CD4-positive, CD25-positive, alpha-beta regulatory T cell (primary cell): ENCODE measurements around the gene CAST. TPM values are rescaled to one million over a fixed set of nuclear protein-coding genes. Genes with fewer than 3 reads are reported as not detected.

Source experiments
- ATAC-seq, 2 donors: fragments of 150-1000 bp; cut with Tn5 transposase; one replicate each; pipeline ENCODE4 v1.10.0; 2021; ENCODE audit warnings: low read depth in 2 of 2, moderate number of reproducible peaks in 2 of 2, moderate library complexity in 1 of 2
- DNase-seq, 3 donors: peaks; one replicate each; pipeline versions ENCODE4 v3.0.0 to v3.0.0-alpha.2; 2012 to 2022; ENCODE audit warnings: mixed read lengths in 1 of 3
- H3K27ac ChIP-seq: one replicate; pipeline ENCODE4 v1.7.0; 2013; ENCODE audit warnings: mild to moderate bottlenecking, low read length; ENCODE audit not compliant: insufficient read depth, poor library complexity, severe bottlenecking
- H3K27me3 ChIP-seq: one replicate; pipeline ENCODE4 v1.7.0; 2013; ENCODE audit warnings: low read length; ENCODE audit not compliant: control insufficient read depth, insufficient read depth
- H3K36me3 ChIP-seq: one replicate; pipeline ENCODE4 v1.7.0; 2013; ENCODE audit warnings: mild to moderate bottlenecking, low read length, moderate library complexity; ENCODE audit not compliant: control insufficient read depth, insufficient read depth
- H3K4me1 ChIP-seq: 2 replicates; pipeline ENCODE4 v1.7.0; 2013; ENCODE audit warnings: mild to moderate bottlenecking, low read length; ENCODE audit not compliant: insufficient read depth, control insufficient read depth, poor library complexity, severe bottlenecking
- H3K4me3 ChIP-seq: one replicate; pipeline ENCODE4 v1.7.0; 2013; ENCODE audit warnings: low read depth, mild to moderate bottlenecking, low read length, moderate library complexity
- H3K9me3 ChIP-seq, 2 experiments: 1 replicate in 1 of 2; 2 replicates in 1 of 2; pipeline ENCODE4 v1.7.0; 2013; ENCODE audit warnings: low read length in 2 of 2, mild to moderate bottlenecking in 1 of 2, moderate library complexity in 1 of 2; ENCODE audit not compliant: control insufficient read depth in 2 of 2
- H3K27ac Mint-ChIP-seq, 3 donors: one replicate each; pipeline ENCODE4 v1.8.0; 2020 to 2022; ENCODE audit warnings: mild to moderate bottlenecking in 3 of 3, mixed read lengths in 3 of 3, moderate library complexity in 2 of 3
- H3K27me3 Mint-ChIP-seq: one replicate; pipeline ENCODE4 v1.8.0; 2022; ENCODE audit warnings: mild to moderate bottlenecking, mixed read lengths
- H3K36me3 Mint-ChIP-seq: one replicate; pipeline ENCODE4 v1.8.0; 2020; ENCODE audit warnings: mixed read lengths
- H3K4me1 Mint-ChIP-seq, 4 donors: one replicate each; pipeline ENCODE4 v1.8.0; 2020 to 2022; ENCODE audit warnings: mixed read lengths in 4 of 4, mild to moderate bottlenecking in 1 of 4
- H3K4me3 Mint-ChIP-seq, 4 donors: one replicate each; pipeline ENCODE4 v1.8.0; 2020 to 2022; ENCODE audit warnings: mild to moderate bottlenecking in 4 of 4, mixed read lengths in 4 of 4, moderate library complexity in 3 of 4
- H3K9me3 Mint-ChIP-seq, 7 donors: one replicate each; pipeline ENCODE4 v1.8.0; 2020 to 2022; ENCODE audit warnings: mixed read lengths in 7 of 7, mild to moderate bottlenecking in 3 of 7, moderate library complexity in 2 of 7
- polyA plus RNA-seq, 4 donors: library from polyadenylated mRNA; unstranded; fragments of 300-500 nt; fragmentation: Illumina TruSeq; gene quantifications; one replicate each; pipeline ENCODE4 v1.2.3, GENCODE V29; 2021
- total RNA-seq: library from RNA; stranded (reverse); gene quantifications from one replicate; pipeline ENCODE4 v1.2.3, GENCODE V29; 2022

CAST gene
- total and polyA plus RNA-seq, 5 donors from 2014 or later: 37.8 to 374 (median 48.2) TPM

- DNase-seq (no peak), ATAC-seq (no peak)
- Histone ChIP-seq H3K27me3 (no peaks in the 10 kb centered on the region), H3K4me3 (no peak overlapping the region), H3K36me3 (no peaks in the 10 kb centered on the region), H3K9me3 (no peaks in the 10 kb centered on the region), H3K27ac (no peak overlapping the region), H3K4me1 (no peaks in the 10 kb centered on the region)
- Mint-ChIP-seq H3K36me3 (no peaks in the 10 kb centered on the region), H3K27me3 (peaks cover 13% of the 10 kb centered on the region), H3K9me3 (peaks cover 0 to 2% (median 0%) of the 10 kb centered on the region in 7 donors), H3K4me1 (peaks cover 0 to 11% (median 5%) of the 10 kb centered on the region in 4 donors), H3K27ac (no peak overlapping the region), H3K4me3 (no peak overlapping the region)
These were observed 37.6 kb upstream of the CAST start for GRCh38 chr5:96624596-96624995.

- Histone ChIP-seq H3K27me3 (no peaks in the 10 kb centered on the region), H3K4me1 (no peaks in the 10 kb centered on the region), H3K27ac (no peak overlapping the region), H3K9me3 (no peaks in the 10 kb centered on the region), H3K4me3 (no peak overlapping the region), H3K36me3 (no peaks in the 10 kb centered on the region)
- ATAC-seq: no peak
- H3K4me1 Mint-ChIP-seq: peaks cover 0 to 11% (median 5%) of the 10 kb centered on the region in 4 donors
- H3K36me3 Mint-ChIP-seq: no peaks in the 10 kb centered on the region
- no peak for DNase-seq
- peaks cover 0 to 2% (median 0%) of the 10 kb centered on the region in 7 donors for H3K9me3 Mint-ChIP-seq
- H3K4me3 Mint-ChIP-seq: no peak overlapping the region
- peaks cover 17% of the 10 kb centered on the region for H3K27me3 Mint-ChIP-seq
- no peak overlapping the region for H3K27ac Mint-ChIP-seq
These were observed 36.8 kb upstream of the CAST start for GRCh38 chr5:96625365-96625764.

GRCh38 chr5:96626956-96627355, 35.2 kb upstream of the CAST start:
- ATAC-seq (no peak), DNase-seq (no peak)
- H3K4me1 ChIP-seq: no peaks in the 10 kb centered on the region
- no peak overlapping the region for H3K4me3 ChIP-seq
- Mint-ChIP-seq H3K4me1 (peaks cover 0 to 11% (median 5%) of the 10 kb centered on the region in 4 donors), H3K4me3 (no peak overlapping the region), H3K27me3 (peaks cover 10% of the 10 kb centered on the region), H3K9me3 (peaks cover 0 to 2% (median 0%) of the 10 kb centered on the region in 7 donors), H3K36me3 (no peaks in the 10 kb centered on the region), H3K27ac (no peak overlapping the region)
- H3K36me3 ChIP-seq: no peaks in the 10 kb centered on the region
- H3K9me3 ChIP-seq: no peaks in the 10 kb centered on the region
- no peaks in the 10 kb centered on the region for H3K27me3 ChIP-seq
- H3K27ac ChIP-seq: no peak overlapping the region

GRCh38 chr5:96627792-96628398, 34.3 kb upstream of the CAST start:
- Mint-ChIP-seq H3K27ac (no peak overlapping the region), H3K4me1 (peaks cover 0 to 11% (median 5%) of the 10 kb centered on the region in 4 donors), H3K27me3 (peaks cover 15% of the 10 kb centered on the region), H3K9me3 (peaks cover 0 to 2% (median 0%) of the 10 kb centered on the region in 7 donors), H3K36me3 (no peaks in the 10 kb centered on the region), H3K4me3 (peak overlapping the region; percentile 4 to 33 (median 15))
- peak; percentile 50 to 67 for ATAC-seq
- peak overlapping the region; percentile 45 for H3K4me3 ChIP-seq
- H3K9me3 ChIP-seq: no peaks in the 10 kb centered on the region
- H3K27me3 ChIP-seq: no peaks in the 10 kb centered on the region
- peak in 1 of 3 donors; percentile 52 for DNase-seq
- H3K4me1 ChIP-seq: no peaks in the 10 kb centered on the region
- no peak overlapping the region for H3K27ac ChIP-seq
- no peaks in the 10 kb centered on the region for H3K36me3 ChIP-seq

GRCh38 chr5:96628406-96628805, 33.8 kb upstream of the CAST start:
- no peak overlapping the region for H3K4me3 Mint-ChIP-seq

GRCh38 chr5:96629774-96630173, 32.4 kb upstream of the CAST start:
- Mint-ChIP-seq H3K4me3 (no peak overlapping the region), H3K4me1 (peaks cover 0 to 11% (median 5%) of the 10 kb centered on the region in 4 donors), H3K36me3 (no peaks in the 10 kb centered on the region), H3K9me3 (peaks cover 0 to 2% (median 0%) of the 10 kb centered on the region in 7 donors), H3K27ac (no peak overlapping the region), H3K27me3 (peaks cover 30% of the 10 kb centered on the region)
- Histone ChIP-seq H3K9me3 (no peaks in the 10 kb centered on the region), H3K27ac (no peak overlapping the region), H3K4me3 (no peak overlapping the region), H3K36me3 (no peaks in the 10 kb centered on the region), H3K4me1 (no peaks in the 10 kb centered on the region), H3K27me3 (peaks cover 2% of the 10 kb centered on the region)
- ATAC-seq (no peak), DNase-seq (no peak)

More at GRCh38 chr5:96628406-96628805, 33.8 kb upstream of the CAST start:
- Mint-ChIP-seq H3K9me3 (peaks cover 0 to 2% (median 0%) of the 10 kb centered on the region in 7 donors), H3K27me3 (peaks cover 20% of the 10 kb centered on the region), H3K27ac (no peak overlapping the region), H3K4me1 (peaks cover 0 to 11% (median 5%) of the 10 kb centered on the region in 4 donors), H3K36me3 (no peaks in the 10 kb centered on the region)
- Histone ChIP-seq H3K4me1 (no peaks in the 10 kb centered on the region), H3K9me3 (no peaks in the 10 kb centered on the region), H3K27me3 (no peaks in the 10 kb centered on the region), H3K27ac (no peak overlapping the region), H3K36me3 (no peaks in the 10 kb centered on the region), H3K4me3 (no peak overlapping the region)
- DNase-seq (no peak), ATAC-seq (no peak)

- Histone ChIP-seq H3K36me3 (no peaks in the 10 kb centered on the region), H3K4me1 (no peaks in the 10 kb centered on the region), H3K9me3 (no peaks in the 10 kb centered on the region), H3K27ac (no peak overlapping the region), H3K27me3 (peaks cover 3% of the 10 kb centered on the region), H3K4me3 (no peak overlapping the region)
- DNase-seq (no peak), ATAC-seq (no peak)
- no peak overlapping the region for H3K4me3 Mint-ChIP-seq
- no peaks in the 10 kb centered on the region for H3K4me1 Mint-ChIP-seq
- H3K9me3 Mint-ChIP-seq: no peaks in the 10 kb centered on the region
- peaks cover 35% of the 10 kb centered on the region for H3K27me3 Mint-ChIP-seq
- no peak overlapping the region for H3K27ac Mint-ChIP-seq
- no peaks in the 10 kb centered on the region for H3K36me3 Mint-ChIP-seq
These were observed 28.4 kb upstream of the CAST start for GRCh38 chr5:96633820-96634219.

- Histone ChIP-seq H3K27me3 (peaks cover 3% of the 10 kb centered on the region), H3K4me3 (no peak overlapping the region), H3K36me3 (no peaks in the 10 kb centered on the region), H3K27ac (no peak overlapping the region), H3K4me1 (no peaks in the 10 kb centered on the region), H3K9me3 (no peaks in the 10 kb centered on the region)
- ATAC-seq: no peak
- no peak for DNase-seq
- H3K9me3 Mint-ChIP-seq: no peaks in the 10 kb centered on the region
- H3K4me3 Mint-ChIP-seq: no peak overlapping the region
- H3K27ac Mint-ChIP-seq: no peak overlapping the region
- H3K36me3 Mint-ChIP-seq: no peaks in the 10 kb centered on the region
- H3K27me3 Mint-ChIP-seq: peaks cover 30% of the 10 kb centered on the region
- H3K4me1 Mint-ChIP-seq: no peaks in the 10 kb centered on the region
These were observed 27.3 kb upstream of the CAST start for GRCh38 chr5:96634881-96635280.
